ENCODE measurements around the gene SUV39H2.

GRCh38 chr10:14936584-14936983 lies 57.9 kb downstream of the SUV39H2 start:
- TF ChIP-seq CTCF (IDR thresholded peaks at IDR 0.05) (no peak), POLR2A (IDR thresholded peaks at IDR 0.05) (no peak)

Measured in uterus (tissue), 2 donors.